ENCODE results near the gene TM4SF4.

DNA sequence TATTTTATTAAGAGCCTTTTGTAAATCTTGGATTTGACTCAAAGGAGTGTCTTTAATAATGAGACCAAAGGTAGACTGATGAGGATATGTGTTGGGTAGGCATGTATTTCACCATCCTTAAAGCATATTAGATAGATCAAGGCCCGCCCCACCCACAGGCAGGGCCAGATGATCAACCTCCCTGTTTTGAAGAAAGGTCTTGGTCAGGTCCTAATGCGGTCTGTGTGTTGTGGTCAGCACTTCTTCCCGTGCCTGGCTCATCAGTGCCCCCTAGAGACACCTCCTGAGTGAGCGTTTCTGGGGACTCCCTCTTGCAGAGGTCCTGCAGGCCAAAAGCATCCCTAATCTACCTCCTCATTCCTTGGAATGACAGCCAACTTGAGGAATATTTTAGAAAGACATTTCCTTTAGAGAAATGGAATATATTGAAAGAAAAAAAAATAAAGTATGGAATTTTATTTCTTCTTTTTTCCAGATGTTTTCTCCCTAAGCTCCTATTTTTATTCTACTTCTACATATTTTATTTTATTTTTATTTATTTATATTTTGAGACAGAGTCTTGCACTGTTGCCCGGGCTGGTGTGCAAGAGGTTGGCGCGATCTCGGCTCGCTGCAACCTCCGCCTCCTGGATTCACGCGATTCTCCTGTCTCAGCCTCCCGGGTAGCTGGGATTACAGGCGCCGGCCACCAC, 6.0 kb downstream of the TM4SF4 start:
- TF ChIP-seq, protein P1, sequence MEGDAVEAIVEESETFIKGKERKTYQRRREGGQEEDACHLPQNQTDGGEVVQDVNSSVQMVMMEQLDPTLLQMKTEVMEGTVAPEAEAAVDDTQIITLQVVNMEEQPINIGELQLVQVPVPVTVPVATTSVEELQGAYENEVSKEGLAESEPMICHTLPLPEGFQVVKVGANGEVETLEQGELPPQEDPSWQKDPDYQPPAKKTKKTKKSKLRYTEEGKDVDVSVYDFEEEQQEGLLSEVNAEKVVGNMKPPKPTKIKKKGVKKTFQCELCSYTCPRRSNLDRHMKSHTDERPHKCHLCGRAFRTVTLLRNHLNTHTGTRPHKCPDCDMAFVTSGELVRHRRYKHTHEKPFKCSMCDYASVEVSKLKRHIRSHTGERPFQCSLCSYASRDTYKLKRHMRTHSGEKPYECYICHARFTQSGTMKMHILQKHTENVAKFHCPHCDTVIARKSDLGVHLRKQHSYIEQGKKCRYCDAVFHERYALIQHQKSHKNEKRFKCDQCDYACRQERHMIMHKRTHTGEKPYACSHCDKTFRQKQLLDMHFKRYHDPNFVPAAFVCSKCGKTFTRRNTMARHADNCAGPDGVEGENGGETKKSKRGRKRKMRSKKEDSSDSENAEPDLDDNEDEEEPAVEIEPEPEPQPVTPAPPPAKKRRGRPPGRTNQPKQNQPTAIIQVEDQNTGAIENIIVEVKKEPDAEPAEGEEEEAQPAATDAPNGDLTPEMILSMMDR (conservative IDR thresholded peaks at IDR 0.05; ENCODE audit: low read length) = peak; percentile 95
- no peak for TF ChIP-seq EZH2phosphoT487 (IDR thresholded peaks at IDR 0.05; ENCODE audit: borderline replicate concordance)

Data from Loucy (cell line).